IMR-90 (cell line): ENCODE data around the gene AUTS2.

Experiments used
- BHLHE40 ChIP-seq: fragments of 150-350 bp; IDR thresholded peaks from 2 replicates; pipeline ENCODE4 v1.6.1; 2016; ENCODE audit warnings: mild to moderate bottlenecking, low read depth, low read length
- CEBPB ChIP-seq: IDR thresholded peaks from 2 replicates; pipeline ENCODE4 v1.6.1; 2012; ENCODE audit warnings: low read depth, low read length, improper control_type of control experiment
- CTCF ChIP-seq: conservative IDR thresholded peaks from 2 replicates; pipeline ENCODE4 v1.5.1; 2012; ENCODE audit warnings: mild to moderate bottlenecking, low read depth, low read length, improper control_type of control experiment
- POLR2A ChIP-seq: IDR thresholded peaks from 2 replicates; pipeline ENCODE4 v1.6.1; 2012; ENCODE audit warnings: mild to moderate bottlenecking, low read depth, low read length
- RCOR1 ChIP-seq: IDR thresholded peaks from 2 replicates; pipeline ENCODE4 v1.6.1; 2012; ENCODE audit warnings: mild to moderate bottlenecking, low read length, improper control_type of control experiment; ENCODE audit not compliant: insufficient replicate concordance
- RFX5 ChIP-seq: IDR thresholded peaks from 2 replicates; pipeline ENCODE4 v1.8.0; 2012; ENCODE audit warnings: low read depth, mild to moderate bottlenecking, low read length, moderate library complexity
- TF ChIP-seq, protein P1 (sequence below): fragments of 150-350 bp; IDR thresholded peaks from 2 replicates; pipeline ENCODE4 v1.6.1; 2016; ENCODE audit warnings: low read depth, mild to moderate bottlenecking, low read length, moderate library complexity, borderline replicate concordance

DNA sequence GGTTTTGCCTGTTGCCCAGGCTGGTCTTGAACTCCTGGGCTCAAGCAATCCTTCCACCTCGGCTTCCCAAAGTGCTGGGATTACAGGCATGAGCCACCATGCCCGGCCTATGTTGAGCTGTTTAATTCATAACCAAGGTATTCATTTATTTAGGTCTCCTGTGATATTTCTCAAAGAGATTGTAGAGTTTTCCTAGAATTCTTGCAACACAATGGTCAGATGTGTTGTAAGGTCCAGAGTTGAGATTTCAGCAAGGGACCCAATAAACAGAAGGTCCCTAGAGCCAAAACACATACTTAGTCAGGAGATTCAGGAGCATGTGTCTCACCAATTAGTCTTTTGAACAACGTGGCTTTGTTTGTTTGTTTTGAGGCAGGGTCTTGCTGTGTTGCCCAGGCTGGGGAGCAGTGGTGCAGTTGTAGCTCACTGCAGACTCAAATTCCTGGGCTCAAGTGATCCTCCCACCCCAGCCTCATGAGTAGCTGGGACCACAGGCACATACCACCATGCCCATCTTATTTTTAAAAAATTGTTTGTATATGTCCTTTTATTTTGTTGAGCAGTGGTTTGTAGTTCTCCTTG, 1212.4 kb downstream of the AUTS2 start:
- no peak for TF ChIP-seq RCOR1
- no peak for TF ChIP-seq CTCF
- no peak for TF ChIP-seq POLR2A
- TF ChIP-seq, protein P1, sequence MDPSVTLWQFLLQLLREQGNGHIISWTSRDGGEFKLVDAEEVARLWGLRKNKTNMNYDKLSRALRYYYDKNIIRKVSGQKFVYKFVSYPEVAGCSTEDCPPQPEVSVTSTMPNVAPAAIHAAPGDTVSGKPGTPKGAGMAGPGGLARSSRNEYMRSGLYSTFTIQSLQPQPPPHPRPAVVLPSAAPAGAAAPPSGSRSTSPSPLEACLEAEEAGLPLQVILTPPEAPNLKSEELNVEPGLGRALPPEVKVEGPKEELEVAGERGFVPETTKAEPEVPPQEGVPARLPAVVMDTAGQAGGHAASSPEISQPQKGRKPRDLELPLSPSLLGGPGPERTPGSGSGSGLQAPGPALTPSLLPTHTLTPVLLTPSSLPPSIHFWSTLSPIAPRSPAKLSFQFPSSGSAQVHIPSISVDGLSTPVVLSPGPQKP, result no peak
- no peak for TF ChIP-seq BHLHE40
- no peak for TF ChIP-seq RFX5
- TF ChIP-seq CEBPB, result no peak
